Endothelial cell of umbilical vein (primary cell): ENCODE measurements around the gene TACSTD2.

Experiments used
- CTCF ChIP-seq, 2 donors: IDR thresholded peaks; 1 replicate in 1 of 2; 2 replicates in 1 of 2; pipeline ENCODE4 v1.5.1; 2011; ENCODE audit warnings: low read length in 2 of 2, mild to moderate bottlenecking in 2 of 2, moderate library complexity in 2 of 2, control low read depth in 1 of 2, inconsistent platforms in 1 of 2, low read depth in 1 of 2; ENCODE audit not compliant: insufficient read depth in 1 of 2; ENCODE audit errors: extremely low read depth in 1 of 2
- EZH2 ChIP-seq: IDR thresholded peaks from 2 replicates; pipeline ENCODE4 v1.6.1; 2012; ENCODE audit warnings: borderline replicate concordance, low read depth, mild to moderate bottlenecking, moderate library complexity, low read length, inconsistent platforms; ENCODE audit not compliant: severe bottlenecking

- TF ChIP-seq CTCF (IDR thresholded peaks at IDR 0.05; ENCODE audit: extremely low read depth in 1 of 2, insufficient read depth in 1 of 2, low read depth in 1 of 2, low read length in 2 of 2): no peak
- TF ChIP-seq EZH2: no peak
Observed at GRCh38 chr1:58570094-58570493, 7.0 kb downstream of the TACSTD2 start.
